Esophagus squamous epithelium (tissue), 4 donors: ENCODE data around the gene RAX2.

Experiments used
- CTCF ChIP-seq, 6 experiments: fragments of 450-650 bp in 4 of 6; fragments of 200-600 bp in 2 of 6; sonication (generic) in 2 of 6; IDR thresholded peaks; one replicate each; pipeline ENCODE4 v1.5.1; 2016 to 2019; ENCODE audit warnings: antibody characterized with exemption in 6 of 6, mild to moderate bottlenecking in 4 of 6, moderate library complexity in 4 of 6
- POLR2A ChIP-seq, 4 donors: fragments of 450-650 bp; IDR thresholded peaks; one replicate each; pipeline ENCODE4 v1.6.1; 2017; ENCODE audit warnings: antibody characterized with exemption in 4 of 4, mild to moderate bottlenecking in 4 of 4, moderate library complexity in 3 of 4

- TF ChIP-seq CTCF (IDR thresholded peaks at IDR 0.05) (no peak), POLR2A (IDR thresholded peaks at IDR 0.05) (no peak)
Observed at GRCh38 chr19:3734310-3734600, 37.8 kb downstream of the RAX2 start.
